HEK293 (cell line): ENCODE data around the gene UPF2.

ENCODE experiments used
- GLI2 ChIP-seq: fragments of 450-650 bp; formaldehyde crosslinking; IDR thresholded peaks from 2 replicates; pipeline ENCODE4; 2017; ENCODE audit warnings: missing biosample characterization, missing genetic modification characterization, low read depth, borderline replicate concordance
- KLF16 ChIP-seq: fragments of 450-650 bp; formaldehyde crosslinking; IDR thresholded peaks from 2 replicates; pipeline ENCODE4 v1.5.1; 2017; ENCODE audit warnings: missing biosample characterization, missing genetic modification characterization
- SP2 ChIP-seq: fragments of 450-650 bp; formaldehyde crosslinking; IDR thresholded peaks from 2 replicates; pipeline ENCODE4 v1.5.1; 2016; ENCODE audit warnings: missing biosample characterization, missing genetic modification characterization
- ZNF112 ChIP-seq: fragments of 450-650 bp; formaldehyde crosslinking; IDR thresholded peaks from 2 replicates; pipeline ENCODE4 v1.5.0; 2017; ENCODE audit warnings: missing biosample characterization, missing genetic modification characterization
- ZNF140 ChIP-seq: fragments of 450-650 bp; formaldehyde crosslinking; IDR thresholded peaks from 2 replicates; pipeline ENCODE4 v1.5.1; 2016; ENCODE audit warnings: missing biosample characterization, missing genetic modification characterization
- ZNF2 ChIP-seq: fragments of 450-650 bp; formaldehyde crosslinking; IDR thresholded peaks from 2 replicates; pipeline ENCODE4 v1.5.1; 2016; ENCODE audit warnings: missing biosample characterization, missing genetic modification characterization
- ZNF202 ChIP-seq: fragments of 450-650 bp; formaldehyde crosslinking; IDR thresholded peaks from 2 replicates; pipeline ENCODE4 v1.5.1; 2016; ENCODE audit warnings: missing biosample characterization, missing genetic modification characterization, borderline replicate concordance
- ZNF24 ChIP-seq: fragments of 450-650 bp; formaldehyde crosslinking; IDR thresholded peaks from 2 replicates; pipeline ENCODE4 v1.5.1; 2016; ENCODE audit warnings: missing biosample characterization, missing genetic modification characterization
- ZNF266 ChIP-seq: fragments of 450-650 bp; formaldehyde crosslinking; IDR thresholded peaks from 2 replicates; pipeline ENCODE4 v1.5.1; 2016; ENCODE audit warnings: missing biosample characterization, missing genetic modification characterization, low read depth
- ZNF302 ChIP-seq: fragments of 450-650 bp; formaldehyde crosslinking; IDR thresholded peaks from 2 replicates; pipeline ENCODE4 v1.5.1; 2016; ENCODE audit warnings: missing biosample characterization, missing genetic modification characterization, low read depth
- ZNF335 ChIP-seq: fragments of 450-650 bp; formaldehyde crosslinking; conservative IDR thresholded peaks from 2 replicates; pipeline ENCODE4 v1.5.1; 2016; ENCODE audit warnings: missing biosample characterization, missing genetic modification characterization
- ZNF404 ChIP-seq: fragments of 450-650 bp; formaldehyde crosslinking; IDR thresholded peaks from 2 replicates; pipeline ENCODE4 v1.5.1; 2017; ENCODE audit warnings: missing biosample characterization, missing genetic modification characterization
- ZNF521 ChIP-seq: fragments of 450-650 bp; formaldehyde crosslinking; IDR thresholded peaks from 2 replicates; pipeline ENCODE4 v1.5.1; 2017; ENCODE audit warnings: missing biosample characterization, mild to moderate bottlenecking, missing genetic modification characterization
- ZNF560 ChIP-seq: fragments of 450-650 bp; formaldehyde crosslinking; IDR thresholded peaks from 2 replicates; pipeline ENCODE4 v1.5.1; 2017; ENCODE audit warnings: missing biosample characterization, missing genetic modification characterization, borderline replicate concordance
- ZNF561 ChIP-seq: fragments of 450-650 bp; IDR thresholded peaks from 2 replicates; pipeline ENCODE4 v1.5.1; 2018; ENCODE audit warnings: missing biosample characterization, missing genetic modification characterization, borderline replicate concordance
- ZNF626 ChIP-seq: fragments of 450-650 bp; sonication (Bioruptor Pico); formaldehyde crosslinking; IDR thresholded peaks from 2 replicates; pipeline ENCODE4 v1.5.1; 2018; ENCODE audit warnings: missing biosample characterization, missing genetic modification characterization, inconsistent platforms
- ZNF629 ChIP-seq: fragments of 450-650 bp; formaldehyde crosslinking; IDR thresholded peaks from 2 replicates; pipeline ENCODE4 v1.5.1; 2017; ENCODE audit warnings: missing biosample characterization, missing genetic modification characterization
- ZNF677 ChIP-seq: fragments of 450-650 bp; IDR thresholded peaks from 2 replicates; pipeline ENCODE4 v1.5.0; 2018; ENCODE audit warnings: missing biosample characterization, mild to moderate bottlenecking, missing genetic modification characterization, moderate library complexity
- ZNF707 ChIP-seq: fragments of 450-650 bp; formaldehyde crosslinking; IDR thresholded peaks from 2 replicates; pipeline ENCODE4 v1.5.1; 2016; ENCODE audit warnings: missing biosample characterization, missing genetic modification characterization
- ZNF785 ChIP-seq: fragments of 450-650 bp; formaldehyde crosslinking; IDR thresholded peaks from 2 replicates; pipeline ENCODE4 v1.5.1; 2016; ENCODE audit warnings: missing biosample characterization, missing genetic modification characterization
- ZXDB ChIP-seq: fragments of 450-650 bp; formaldehyde crosslinking; IDR thresholded peaks from 2 replicates; pipeline ENCODE4 v1.5.1; 2016; ENCODE audit warnings: missing biosample characterization, missing genetic modification characterization
- TF ChIP-seq, protein P1 (sequence below): fragments of 450-650 bp; formaldehyde crosslinking; IDR thresholded peaks from 2 replicates; pipeline ENCODE4 v1.5.1; 2016; ENCODE audit warnings: missing biosample characterization, missing genetic modification characterization
- TF ChIP-seq, protein P2 (sequence below): fragments of 450-650 bp; formaldehyde crosslinking; IDR thresholded peaks from 2 replicates; pipeline ENCODE4 v1.5.1; 2016; ENCODE audit warnings: missing biosample characterization, missing genetic modification characterization
- TF ChIP-seq, protein P3 (sequence below): fragments of 450-650 bp; formaldehyde crosslinking; IDR thresholded peaks from 2 replicates; pipeline ENCODE4 v1.5.1; 2017; ENCODE audit warnings: missing biosample characterization, missing genetic modification characterization
- TF ChIP-seq, protein P4 (sequence below): fragments of 450-650 bp; formaldehyde crosslinking; IDR thresholded peaks from 2 replicates; pipeline ENCODE4 v1.5.1; 2017; ENCODE audit warnings: missing biosample characterization, missing genetic modification characterization
- TF ChIP-seq, protein P5 (sequence below): fragments of 450-650 bp; formaldehyde crosslinking; IDR thresholded peaks from 2 replicates; pipeline ENCODE4 v1.5.1; 2016; ENCODE audit warnings: missing biosample characterization, missing genetic modification characterization
- TF ChIP-seq, protein P6 (sequence below): fragments of 450-650 bp; formaldehyde crosslinking; IDR thresholded peaks from 2 replicates; pipeline ENCODE4 v1.5.1; 2016; ENCODE audit warnings: missing biosample characterization, missing genetic modification characterization, low read depth
- TF ChIP-seq, protein P7 (sequence below): fragments of 450-650 bp; formaldehyde crosslinking; IDR thresholded peaks from 2 replicates; pipeline ENCODE4 v1.5.0; 2017; ENCODE audit warnings: missing biosample characterization, missing genetic modification characterization, borderline replicate concordance

The UPF2 gene

DNA sequence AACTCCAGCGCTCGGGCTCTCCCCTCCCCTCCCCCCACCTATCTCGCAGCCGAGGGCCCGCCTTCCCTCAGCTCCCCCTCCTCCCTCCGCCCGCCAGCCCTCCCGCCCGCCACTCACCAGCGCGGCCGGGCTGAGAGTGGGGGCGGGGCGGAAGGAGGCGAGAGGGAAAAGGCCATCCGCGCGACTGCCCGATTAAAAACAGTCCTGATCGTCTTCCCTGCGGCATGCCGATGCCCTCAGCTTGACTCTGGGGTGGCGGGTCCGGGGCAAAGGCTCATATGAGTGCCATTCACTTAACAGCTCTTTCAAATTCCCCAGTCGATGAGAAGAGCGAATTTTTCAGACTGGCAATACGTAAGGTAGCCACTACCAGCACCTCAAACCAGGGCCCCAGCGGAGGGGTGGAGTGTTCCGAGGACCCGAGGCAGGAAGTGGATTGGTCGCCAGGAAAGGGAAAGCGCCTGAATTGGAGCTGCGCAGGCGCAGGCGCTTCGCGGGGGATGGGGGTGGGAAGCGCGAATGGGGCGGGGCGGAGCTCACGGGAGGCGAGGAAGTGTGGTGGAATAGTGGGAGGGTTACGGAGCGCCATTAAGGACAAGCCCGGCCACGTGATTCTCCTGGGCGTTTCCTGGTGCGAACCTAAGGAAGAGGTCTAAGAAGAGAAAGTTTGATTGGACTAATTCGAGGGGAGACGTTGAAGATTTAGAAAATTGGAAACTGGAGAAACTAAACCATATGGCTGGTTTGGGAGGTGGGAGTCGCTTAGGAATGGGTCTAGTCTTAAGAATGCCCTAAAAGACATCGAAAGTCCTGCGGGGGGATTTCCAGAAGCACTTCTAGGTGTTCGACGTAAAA, at the start of gene UPF2 (continued):
- TF ChIP-seq, protein P1, sequence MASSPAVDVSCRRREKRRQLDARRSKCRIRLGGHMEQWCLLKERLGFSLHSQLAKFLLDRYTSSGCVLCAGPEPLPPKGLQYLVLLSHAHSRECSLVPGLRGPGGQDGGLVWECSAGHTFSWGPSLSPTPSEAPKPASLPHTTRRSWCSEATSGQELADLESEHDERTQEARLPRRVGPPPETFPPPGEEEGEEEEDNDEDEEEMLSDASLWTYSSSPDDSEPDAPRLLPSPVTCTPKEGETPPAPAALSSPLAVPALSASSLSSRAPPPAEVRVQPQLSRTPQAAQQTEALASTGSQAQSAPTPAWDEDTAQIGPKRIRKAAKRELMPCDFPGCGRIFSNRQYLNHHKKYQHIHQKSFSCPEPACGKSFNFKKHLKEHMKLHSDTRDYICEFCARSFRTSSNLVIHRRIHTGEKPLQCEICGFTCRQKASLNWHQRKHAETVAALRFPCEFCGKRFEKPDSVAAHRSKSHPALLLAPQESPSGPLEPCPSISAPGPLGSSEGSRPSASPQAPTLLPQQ (tag by site-specific recombination), result peak; percentile 75
- no peak for TF ChIP-seq GLI2
- TF ChIP-seq SP2 (tag by site-specific recombination), result peak; percentile 93
- no peak for TF ChIP-seq ZNF626 (tag by site-specific recombination)
- no peak for TF ChIP-seq ZNF266
- TF ChIP-seq, protein P2, sequence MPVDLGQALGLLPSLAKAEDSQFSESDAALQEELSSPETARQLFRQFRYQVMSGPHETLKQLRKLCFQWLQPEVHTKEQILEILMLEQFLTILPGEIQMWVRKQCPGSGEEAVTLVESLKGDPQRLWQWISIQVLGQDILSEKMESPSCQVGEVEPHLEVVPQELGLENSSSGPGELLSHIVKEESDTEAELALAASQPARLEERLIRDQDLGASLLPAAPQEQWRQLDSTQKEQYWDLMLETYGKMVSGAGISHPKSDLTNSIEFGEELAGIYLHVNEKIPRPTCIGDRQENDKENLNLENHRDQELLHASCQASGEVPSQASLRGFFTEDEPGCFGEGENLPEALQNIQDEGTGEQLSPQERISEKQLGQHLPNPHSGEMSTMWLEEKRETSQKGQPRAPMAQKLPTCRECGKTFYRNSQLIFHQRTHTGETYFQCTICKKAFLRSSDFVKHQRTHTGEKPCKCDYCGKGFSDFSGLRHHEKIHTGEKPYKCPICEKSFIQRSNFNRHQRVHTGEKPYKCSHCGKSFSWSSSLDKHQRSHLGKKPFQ (tag by site-specific recombination), result no peak
- TF ChIP-seq ZNF24 (tag by site-specific recombination), result no peak
- no peak for TF ChIP-seq ZNF561 (tag by site-specific recombination)
- TF ChIP-seq ZNF677 (tag by site-specific recombination), result no peak
- no peak for TF ChIP-seq ZNF112 (tag by site-specific recombination)
- TF ChIP-seq ZNF335 (tag by site-specific recombination), result peak; percentile 100
- TF ChIP-seq, protein P3, sequence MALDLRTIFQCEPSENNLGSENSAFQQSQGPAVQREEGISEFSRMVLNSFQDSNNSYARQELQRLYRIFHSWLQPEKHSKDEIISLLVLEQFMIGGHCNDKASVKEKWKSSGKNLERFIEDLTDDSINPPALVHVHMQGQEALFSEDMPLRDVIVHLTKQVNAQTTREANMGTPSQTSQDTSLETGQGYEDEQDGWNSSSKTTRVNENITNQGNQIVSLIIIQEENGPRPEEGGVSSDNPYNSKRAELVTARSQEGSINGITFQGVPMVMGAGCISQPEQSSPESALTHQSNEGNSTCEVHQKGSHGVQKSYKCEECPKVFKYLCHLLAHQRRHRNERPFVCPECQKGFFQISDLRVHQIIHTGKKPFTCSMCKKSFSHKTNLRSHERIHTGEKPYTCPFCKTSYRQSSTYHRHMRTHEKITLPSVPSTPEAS, result no peak
- TF ChIP-seq, protein P4, sequence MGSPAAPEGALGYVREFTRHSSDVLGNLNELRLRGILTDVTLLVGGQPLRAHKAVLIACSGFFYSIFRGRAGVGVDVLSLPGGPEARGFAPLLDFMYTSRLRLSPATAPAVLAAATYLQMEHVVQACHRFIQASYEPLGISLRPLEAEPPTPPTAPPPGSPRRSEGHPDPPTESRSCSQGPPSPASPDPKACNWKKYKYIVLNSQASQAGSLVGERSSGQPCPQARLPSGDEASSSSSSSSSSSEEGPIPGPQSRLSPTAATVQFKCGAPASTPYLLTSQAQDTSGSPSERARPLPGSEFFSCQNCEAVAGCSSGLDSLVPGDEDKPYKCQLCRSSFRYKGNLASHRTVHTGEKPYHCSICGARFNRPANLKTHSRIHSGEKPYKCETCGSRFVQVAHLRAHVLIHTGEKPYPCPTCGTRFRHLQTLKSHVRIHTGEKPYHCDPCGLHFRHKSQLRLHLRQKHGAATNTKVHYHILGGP (tag by site-specific recombination), result no peak
- no peak for TF ChIP-seq ZNF521 (tag by site-specific recombination)
- no peak for TF ChIP-seq ZNF707 (tag by site-specific recombination)
- no peak for TF ChIP-seq ZNF560 (tag by site-specific recombination)
- TF ChIP-seq, protein P5, sequence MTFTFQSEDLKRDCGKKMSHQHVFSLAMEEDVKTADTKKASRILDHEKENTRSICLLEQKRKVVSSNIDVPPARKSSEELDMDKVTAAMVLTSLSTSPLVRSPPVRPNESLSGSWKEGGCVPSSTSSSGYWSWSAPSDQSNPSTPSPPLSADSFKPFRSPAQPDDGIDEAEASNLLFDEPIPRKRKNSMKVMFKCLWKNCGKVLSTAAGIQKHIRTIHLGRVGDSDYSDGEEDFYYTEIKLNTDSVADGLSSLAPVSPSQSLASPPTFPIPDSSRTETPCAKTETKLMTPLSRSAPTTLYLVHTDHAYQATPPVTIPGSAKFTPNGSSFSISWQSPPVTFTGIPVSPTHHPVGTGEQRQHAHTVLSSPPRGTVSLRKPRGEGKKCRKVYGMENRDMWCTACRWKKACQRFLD (tag by site-specific recombination), result no peak
- TF ChIP-seq, protein P6, sequence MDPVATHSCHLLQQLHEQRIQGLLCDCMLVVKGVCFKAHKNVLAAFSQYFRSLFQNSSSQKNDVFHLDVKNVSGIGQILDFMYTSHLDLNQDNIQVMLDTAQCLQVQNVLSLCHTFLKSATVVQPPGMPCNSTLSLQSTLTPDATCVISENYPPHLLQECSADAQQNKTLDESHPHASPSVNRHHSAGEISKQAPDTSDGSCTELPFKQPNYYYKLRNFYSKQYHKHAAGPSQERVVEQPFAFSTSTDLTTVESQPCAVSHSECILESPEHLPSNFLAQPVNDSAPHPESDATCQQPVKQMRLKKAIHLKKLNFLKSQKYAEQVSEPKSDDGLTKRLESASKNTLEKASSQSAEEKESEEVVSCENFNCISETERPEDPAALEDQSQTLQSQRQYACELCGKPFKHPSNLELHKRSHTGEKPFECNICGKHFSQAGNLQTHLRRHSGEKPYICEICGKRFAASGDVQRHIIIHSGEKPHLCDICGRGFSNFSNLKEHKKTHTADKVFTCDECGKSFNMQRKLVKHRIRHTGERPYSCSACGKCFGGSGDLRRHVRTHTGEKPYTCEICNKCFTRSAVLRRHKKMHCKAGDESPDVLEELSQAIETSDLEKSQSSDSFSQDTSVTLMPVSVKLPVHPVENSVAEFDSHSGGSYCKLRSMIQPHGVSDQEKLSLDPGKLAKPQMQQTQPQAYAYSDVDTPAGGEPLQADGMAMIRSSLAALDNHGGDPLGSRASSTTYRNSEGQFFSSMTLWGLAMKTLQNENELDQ (tag by site-specific recombination), result no peak
- TF ChIP-seq ZNF404 (tag by site-specific recombination), result no peak
- no peak for TF ChIP-seq ZNF202
- TF ChIP-seq ZNF629 (tag by site-specific recombination), result peak; percentile 69
- TF ChIP-seq ZXDB (tag by site-specific recombination), result peak; percentile 73
- peak; percentile 94 for TF ChIP-seq KLF16
- TF ChIP-seq ZNF785 (tag by site-specific recombination), result no peak
- TF ChIP-seq ZNF2 (tag by site-specific recombination), result no peak
- TF ChIP-seq, protein P7, sequence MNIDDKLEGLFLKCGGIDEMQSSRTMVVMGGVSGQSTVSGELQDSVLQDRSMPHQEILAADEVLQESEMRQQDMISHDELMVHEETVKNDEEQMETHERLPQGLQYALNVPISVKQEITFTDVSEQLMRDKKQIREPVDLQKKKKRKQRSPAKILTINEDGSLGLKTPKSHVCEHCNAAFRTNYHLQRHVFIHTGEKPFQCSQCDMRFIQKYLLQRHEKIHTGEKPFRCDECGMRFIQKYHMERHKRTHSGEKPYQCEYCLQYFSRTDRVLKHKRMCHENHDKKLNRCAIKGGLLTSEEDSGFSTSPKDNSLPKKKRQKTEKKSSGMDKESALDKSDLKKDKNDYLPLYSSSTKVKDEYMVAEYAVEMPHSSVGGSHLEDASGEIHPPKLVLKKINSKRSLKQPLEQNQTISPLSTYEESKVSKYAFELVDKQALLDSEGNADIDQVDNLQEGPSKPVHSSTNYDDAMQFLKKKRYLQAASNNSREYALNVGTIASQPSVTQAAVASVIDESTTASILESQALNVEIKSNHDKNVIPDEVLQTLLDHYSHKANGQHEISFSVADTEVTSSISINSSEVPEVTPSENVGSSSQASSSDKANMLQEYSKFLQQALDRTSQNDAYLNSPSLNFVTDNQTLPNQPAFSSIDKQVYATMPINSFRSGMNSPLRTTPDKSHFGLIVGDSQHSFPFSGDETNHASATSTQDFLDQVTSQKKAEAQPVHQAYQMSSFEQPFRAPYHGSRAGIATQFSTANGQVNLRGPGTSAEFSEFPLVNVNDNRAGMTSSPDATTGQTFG (tag by site-specific recombination), result no peak
- TF ChIP-seq ZNF140 (tag by site-specific recombination), result no peak
- no peak for TF ChIP-seq ZNF302 (tag by site-specific recombination)
